OCI-LY1 (cell line): Measurements from ENCODE around the gene SLC7A4.
"Not testable (repeated sequence)": the region's sequence is repeated elsewhere in the genome, so short reads cannot be mapped to it uniquely, and the experiment has no call there.

Source experiments
- H2AFZ ChIP-seq: fragments of 200-600 bp; sonication (generic), shearing (Covaris generic); 2 replicates; pipeline ENCODE4 v1.6.0; 2014; ENCODE audit warnings: antibody characterized with exemption, mild to moderate bottlenecking, low read length
- H3F3A ChIP-seq: fragments of 200-600 bp; sonication (generic), shearing (Covaris generic); 2 replicates; pipeline ENCODE4 v1.6.0; 2014; ENCODE audit warnings: mild to moderate bottlenecking, antibody characterized with exemption, low read length, moderate library complexity; ENCODE audit not compliant: insufficient read depth
- H3K27ac ChIP-seq: fragments of 200-600 bp; sonication (generic); 2 replicates; pipeline ENCODE4 v1.5.1; 2014; ENCODE audit warnings: low read length, mixed run types, mild to moderate bottlenecking, low read depth; ENCODE audit not compliant: poor library complexity, severe bottlenecking
- H3K27me3 ChIP-seq: fragments of 200-600 bp; sonication (generic); 2 replicates; pipeline ENCODE4 v1.6.0; 2014; ENCODE audit warnings: antibody characterized with exemption, mild to moderate bottlenecking, low read length, moderate library complexity; ENCODE audit not compliant: insufficient read depth
- H3K36me3 ChIP-seq: fragments of 200-600 bp; sonication (generic); 2 replicates; pipeline ENCODE4 v1.6.1; 2014; ENCODE audit warnings: mild to moderate bottlenecking, antibody characterized with exemption, low read length, moderate library complexity, mixed read lengths; ENCODE audit not compliant: insufficient read depth
- H3K4me1 ChIP-seq: fragments of 200-600 bp; sonication (generic); 2 replicates; pipeline ENCODE4 v1.5.1; 2014; ENCODE audit warnings: mild to moderate bottlenecking, low read length, moderate library complexity; ENCODE audit not compliant: insufficient read depth, severe bottlenecking
- H3K4me2 ChIP-seq: fragments of 200-600 bp; sonication (generic), shearing (Covaris generic); 2 replicates; pipeline ENCODE4 v1.6.1; 2014; ENCODE audit warnings: low read length
- H3K4me3 ChIP-seq: fragments of 200-600 bp; sonication (generic); 2 replicates; pipeline ENCODE4 v1.5.1; 2014; ENCODE audit warnings: low read length, low read depth, mild to moderate bottlenecking, mixed read lengths; ENCODE audit not compliant: poor library complexity, severe bottlenecking
- H3K79me2 ChIP-seq: fragments of 200-600 bp; shearing (Covaris generic); 2 replicates; pipeline ENCODE4 v1.6.1; 2016; ENCODE audit warnings: mixed run types, low read length, mixed read lengths; ENCODE audit not compliant: insufficient read depth
- H3K9ac ChIP-seq: fragments of 200-600 bp; sonication (generic), shearing (Covaris generic); 2 replicates; pipeline ENCODE4 v1.6.1; 2014; ENCODE audit warnings: mild to moderate bottlenecking, low read length, mixed read lengths
- H3K9me2 ChIP-seq: fragments of 200-600 bp; sonication (generic), shearing (Covaris generic); 2 replicates; pipeline ENCODE4 v1.6.1; 2014; ENCODE audit warnings: low read depth, mild to moderate bottlenecking, low read length, mixed read lengths
- H3K9me3 ChIP-seq: fragments of 200-600 bp; shearing (Covaris generic); 2 replicates; pipeline ENCODE4 v1.6.1; 2014; ENCODE audit warnings: low read length, mixed read lengths
- H4K20me1 ChIP-seq: fragments of 200-600 bp; sonication (generic), shearing (Covaris generic); 2 replicates; pipeline ENCODE4 v1.6.0; 2016; ENCODE audit warnings: mild to moderate bottlenecking, low read length; ENCODE audit not compliant: insufficient read depth
- CTCF ChIP-seq: fragments of 200-600 bp; sonication (generic), shearing (Covaris generic); IDR thresholded peaks from 2 replicates; pipeline ENCODE4 v1.5.1; 2017; ENCODE audit warnings: mild to moderate bottlenecking, antibody characterized with exemption, low read length, moderate library complexity, mixed read lengths
- EZH2 ChIP-seq: fragments of 200-600 bp; sonication (generic), shearing (Covaris generic); IDR thresholded peaks from 2 replicates; pipeline ENCODE4 v1.8.0; 2017; ENCODE audit warnings: borderline replicate concordance, mixed run types, mild to moderate bottlenecking, antibody characterized with exemption, low read length, moderate library complexity, mixed read lengths

SLC7A4 gene

DNA sequence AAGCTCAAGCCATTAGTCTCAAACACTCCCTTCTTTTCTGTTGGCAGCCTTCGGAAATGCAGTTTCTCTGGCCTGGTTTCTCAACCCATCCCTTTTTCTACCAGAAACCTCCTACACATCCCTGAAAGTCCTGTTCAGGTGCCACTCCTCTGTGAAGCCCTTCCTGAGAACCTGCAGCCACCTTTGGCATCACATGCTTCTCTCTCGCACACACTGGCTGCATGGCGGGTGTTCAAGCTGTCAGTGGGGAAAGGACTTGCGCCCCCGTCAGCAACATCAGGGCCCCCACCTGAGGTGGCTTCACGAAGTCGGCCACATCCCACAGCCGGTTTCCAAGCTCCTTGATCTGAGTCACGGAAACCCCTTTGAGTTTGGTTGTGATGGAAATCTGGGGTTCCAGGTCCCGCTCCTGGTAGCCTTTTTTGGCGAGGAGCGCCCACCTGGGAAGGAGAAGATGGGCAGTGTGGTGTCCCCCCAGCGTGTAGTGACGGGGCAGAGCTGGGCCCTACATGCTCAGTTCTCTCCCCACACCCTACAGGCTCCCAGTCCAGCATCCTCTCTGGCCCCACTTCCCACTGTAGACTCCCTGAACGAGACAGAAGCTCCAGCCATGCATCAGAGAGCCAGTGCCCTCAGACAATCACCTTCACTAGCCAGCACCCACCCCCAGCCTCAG lies 11.6 kb upstream of the SLC7A4 start:
- Histone ChIP-seq H3K27me3 (no peaks in the 10 kb centered on the region), H3K4me2 (no peak overlapping the region), H3K4me1 (peaks cover 6% of the 10 kb centered on the region), H3K79me2 (no peaks in the 10 kb centered on the region), H3K36me3 (no peaks in the 10 kb centered on the region), H4K20me1 (no peaks in the 10 kb centered on the region), H3K9ac (no peak overlapping the region), H3K9me2 (no peaks in the 10 kb centered on the region), H3K27ac (no peak overlapping the region), H3K4me3 (no peak overlapping the region), H2AFZ (no peak overlapping the region), H3K9me3 (no peaks in the 10 kb centered on the region), H3F3A (no peaks in the 10 kb centered on the region)
- no peak for TF ChIP-seq CTCF
- TF ChIP-seq EZH2: no peak

- Histone ChIP-seq H3K79me2 (no peaks in the 10 kb centered on the region), H2AFZ (no peak overlapping the region), H3K4me1 (peaks cover 6% of the 10 kb centered on the region), H3K36me3 (no peaks in the 10 kb centered on the region), H4K20me1 (no peaks in the 10 kb centered on the region), H3K27me3 (no peaks in the 10 kb centered on the region), H3F3A (no peaks in the 10 kb centered on the region), H3K9me2 (no peaks in the 10 kb centered on the region), H3K27ac (no peak overlapping the region), H3K4me2 (no peak overlapping the region), H3K9ac (no peak overlapping the region), H3K4me3 (no peak overlapping the region), H3K9me3 (no peaks in the 10 kb centered on the region)
- TF ChIP-seq EZH2 (no peak), CTCF (no peak)
These were observed 10.9 kb upstream of the SLC7A4 start for GRCh38 chr22:21042978-21043859.

GRCh38 chr22:21041937-21042336 lies 9.6 kb upstream of the SLC7A4 start:
- Histone ChIP-seq H2AFZ (no peak overlapping the region), H3K27me3 (0 out of 2 replicates have a peak, but pooled peaks cover 4% of the 10 kb centered on the region), H3K4me2 (no peak overlapping the region), H3K9me2 (no peaks in the 10 kb centered on the region), H3K4me3 (no peak overlapping the region), H3K36me3 (no peaks in the 10 kb centered on the region), H3K27ac (no peak overlapping the region), H3K9ac (no peak overlapping the region), H4K20me1 (no peaks in the 10 kb centered on the region), H3K4me1 (peaks cover 6% of the 10 kb centered on the region), H3K79me2 (no peaks in the 10 kb centered on the region), H3K9me3 (no peaks in the 10 kb centered on the region), H3F3A (no peaks in the 10 kb centered on the region)
- no peak for TF ChIP-seq CTCF
- no peak for TF ChIP-seq EZH2

- H2AFZ ChIP-seq, H3K4me3 ChIP-seq, H3F3A ChIP-seq, H3K36me3 ChIP-seq, H3K9ac ChIP-seq, H3K9me3 ChIP-seq, H4K20me1 ChIP-seq, H3K4me2 ChIP-seq, H3K79me2 ChIP-seq, H3K27ac ChIP-seq, H3K4me1 ChIP-seq, H3K27me3 ChIP-seq, H3K9me2 ChIP-seq: not testable (repeated sequence)
These were observed 6.8 kb upstream of the SLC7A4 start for GRCh38 chr22:21039158-21039557.
